ENCODE data around the gene ZFY. TPM values are rescaled to one million over a fixed set of nuclear protein-coding genes. Genes with fewer than 3 reads are reported as not detected.

The ZFY gene
- not detected in 2 replicates for total RNA-seq (2014; rRNA removed; shearing (Covaris generic))
- not detected in 2 replicates for polyA plus RNA-seq (2015; cell fraction: cytosol; rRNA removed)
- polyA plus RNA-seq (2015; cell fraction: nucleus; rRNA removed): not detected in 2 replicates

GRCh38 chrY:2934861-2935715 is at the start of gene ZFY:
ZFY (plus strand) TSS chrY:2935381; CDS start chrY:2953937, 18,556 bp downstream.
- in situ Hi-C loops (cut with HindIII; ENCODE audit: low pct_unique_long_range_greater_than_20kb, low sequenced_read_pairs): no loop called here
- no peak for DNase-seq (ENCODE audit: low read depth, low spot score)

GRCh38 chrY:2885880-2886279 is 49.3 kb upstream of the ZFY start:
- in situ Hi-C loops (cut with HindIII; ENCODE audit: low pct_unique_long_range_greater_than_20kb, low sequenced_read_pairs): no loop called here
- no peak for DNase-seq (ENCODE audit: low read depth, low spot score)

GRCh38 chrY:2887386-2887785 is 47.8 kb upstream of the ZFY start:
- no peak for DNase-seq (ENCODE audit: low read depth, low spot score)
- in situ Hi-C loops (cut with HindIII; ENCODE audit: low pct_unique_long_range_greater_than_20kb, low sequenced_read_pairs): no loop called here

GRCh38 chrY:2887955-2888354 is 47.2 kb upstream of the ZFY start:
- in situ Hi-C loops (cut with HindIII; ENCODE audit: low pct_unique_long_range_greater_than_20kb, low sequenced_read_pairs): no loop called here
- DNase-seq (ENCODE audit: low read depth, low spot score): no peak

GRCh38 chrY:2893471-2893870 is 41.7 kb upstream of the ZFY start:
- no peak for DNase-seq (ENCODE audit: low read depth, low spot score)
- in situ Hi-C loops (cut with HindIII; ENCODE audit: low pct_unique_long_range_greater_than_20kb, low sequenced_read_pairs): no loop called here

- DNase-seq (ENCODE audit: low read depth, low spot score): no peak
- in situ Hi-C loops (cut with HindIII; ENCODE audit: low pct_unique_long_range_greater_than_20kb, low sequenced_read_pairs): no loop called here
These were observed 39.1 kb upstream of the ZFY start for GRCh38 chrY:2896050-2896449.

- in situ Hi-C loops (cut with HindIII; ENCODE audit: low pct_unique_long_range_greater_than_20kb, low sequenced_read_pairs): no loop called here
- DNase-seq (ENCODE audit: low read depth, low spot score): no peak
These were observed 27.8 kb upstream of the ZFY start for GRCh38 chrY:2907356-2907755.

- no peak for DNase-seq (ENCODE audit: low read depth, low spot score)
- in situ Hi-C loops (cut with HindIII; ENCODE audit: low pct_unique_long_range_greater_than_20kb, low sequenced_read_pairs): no loop called here
These were observed 21.9 kb upstream of the ZFY start for GRCh38 chrY:2913066-2913815.

GRCh38 chrY:2934078-2934477 is 1.1 kb upstream of the ZFY start:
- DNase-seq (ENCODE audit: low read depth, low spot score): no peak
- in situ Hi-C loops (cut with HindIII; ENCODE audit: low pct_unique_long_range_greater_than_20kb, low sequenced_read_pairs): no loop called here

- in situ Hi-C loops (cut with HindIII; ENCODE audit: low pct_unique_long_range_greater_than_20kb, low sequenced_read_pairs): no loop called here
- DNase-seq (ENCODE audit: low read depth, low spot score): no peak
These were observed 695 bp downstream of the ZFY start for GRCh38 chrY:2935716-2936435.

GRCh38 chrY:2936436-2936750 is 1.2 kb downstream of the ZFY start:
- DNase-seq (ENCODE audit: low read depth, low spot score): no peak
- in situ Hi-C loops (cut with HindIII; ENCODE audit: low pct_unique_long_range_greater_than_20kb, low sequenced_read_pairs): no loop called here

- DNase-seq (ENCODE audit: low read depth, low spot score): no peak
- in situ Hi-C loops (cut with HindIII; ENCODE audit: low pct_unique_long_range_greater_than_20kb, low sequenced_read_pairs): no loop called here
These were observed 2.0 kb downstream of the ZFY start for GRCh38 chrY:2937149-2937548.

GRCh38 chrY:2949590-2950252 is 14.5 kb downstream of the ZFY start:
- in situ Hi-C loops (cut with HindIII; ENCODE audit: low pct_unique_long_range_greater_than_20kb, low sequenced_read_pairs): no loop called here
- DNase-seq (ENCODE audit: low read depth, low spot score): no peak

- no peak for DNase-seq (ENCODE audit: low read depth, low spot score)
These were observed 15.5 kb downstream of the ZFY start for GRCh38 chrY:2950655-2951054.

GRCh38 chrY:2952912-2953311 is 17.7 kb downstream of the ZFY start:
- in situ Hi-C loops (cut with HindIII; ENCODE audit: low pct_unique_long_range_greater_than_20kb, low sequenced_read_pairs): no loop called here
- DNase-seq (ENCODE audit: low read depth, low spot score): no peak

More at GRCh38 chrY:2950655-2951054, 15.5 kb downstream of the ZFY start:
- in situ Hi-C loops (cut with HindIII; ENCODE audit: low pct_unique_long_range_greater_than_20kb, low sequenced_read_pairs): no loop called here

- DNase-seq (ENCODE audit: low read depth, low spot score): no peak
These were observed 19.6 kb downstream of the ZFY start for GRCh38 chrY:2954735-2955134.

GRCh38 chrY:2955561-2955960 is 20.4 kb downstream of the ZFY start:
- in situ Hi-C loops (cut with HindIII; ENCODE audit: low pct_unique_long_range_greater_than_20kb, low sequenced_read_pairs): no loop called here
- DNase-seq (ENCODE audit: low read depth, low spot score): no peak

More at GRCh38 chrY:2954735-2955134, 19.6 kb downstream of the ZFY start:
- in situ Hi-C loops (cut with HindIII; ENCODE audit: low pct_unique_long_range_greater_than_20kb, low sequenced_read_pairs): no loop called here

- no peak for DNase-seq (ENCODE audit: low read depth, low spot score)
- in situ Hi-C loops (cut with HindIII; ENCODE audit: low pct_unique_long_range_greater_than_20kb, low sequenced_read_pairs): no loop called here
These were observed 26.9 kb downstream of the ZFY start for GRCh38 chrY:2962061-2962460.

All from SK-MEL-5 (cell line).